Upper lobe of left lung (tissue), 4 donors: ENCODE measurements around the gene CITED4.

Experiments
- CTCF ChIP-seq, 6 experiments: fragments of 450-650 bp in 4 of 6; fragments of 200-600 bp in 2 of 6; sonication (generic) in 2 of 6; IDR thresholded peaks; one replicate each; pipeline ENCODE4 v1.5.1; 2016 to 2019; ENCODE audit warnings: antibody characterized with exemption in 6 of 6
- EP300 ChIP-seq, 4 donors: sonication (generic); formaldehyde crosslinking; IDR thresholded peaks; one replicate each; pipeline ENCODE4 v1.5.1; 2017; ENCODE audit warnings: antibody characterized with exemption in 4 of 4, control low read depth in 2 of 4
- POLR2AphosphoS5 ChIP-seq, 2 donors: sonication (generic); formaldehyde crosslinking; IDR thresholded peaks; one replicate each; pipeline ENCODE4 v1.5.1; 2017; ENCODE audit warnings: antibody characterized with exemption in 2 of 2

- TF ChIP-seq CTCF (IDR thresholded peaks at IDR 0.05) (no peak), POLR2AphosphoS5 (IDR thresholded peaks at IDR 0.05) (no peak), EP300 (IDR thresholded peaks at IDR 0.05) (no peak)
These were observed 35.4 kb upstream of the CITED4 start for GRCh38 chr1:40897513-40897912.
